ENCODE data around the gene CACNA1A.
"Not testable (repeated sequence)": the region's sequence is repeated elsewhere in the genome, so short reads cannot be mapped to it uniquely, and the experiment has no call there.

CACNA1A gene

DNA sequence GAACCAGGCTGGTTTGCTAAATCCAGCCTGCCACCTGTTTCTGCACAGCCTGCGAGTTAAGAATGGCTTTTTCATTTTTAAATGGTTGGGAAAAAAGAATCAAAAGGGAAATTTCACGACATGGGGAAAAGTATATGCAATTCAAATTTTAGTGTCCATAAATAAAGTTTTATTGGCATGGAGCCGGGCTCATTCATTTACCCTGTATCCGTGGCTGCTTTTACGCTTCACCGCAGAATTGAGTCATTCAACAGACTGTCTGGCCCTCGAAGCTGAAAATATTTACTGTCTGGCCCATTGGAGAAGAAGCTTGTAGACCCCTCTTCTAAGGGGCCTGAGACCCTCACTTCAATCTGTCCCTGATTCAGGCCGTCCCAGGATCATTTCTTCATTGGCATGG lies 329.9 kb downstream of the CACNA1A start:
- H3K9me3 ChIP-seq (replicated peaks; ENCODE audit: low read length): no peaks in the 10 kb centered on the region
- no peak overlapping the region for H3K9ac ChIP-seq (ENCODE audit: low read depth, low read length)
- no peaks in the 10 kb centered on the region for H3K36me3 ChIP-seq (ENCODE audit: insufficient read depth, low read length)
- H3K4me2 ChIP-seq (ENCODE audit: low read length): peak overlapping the region; percentile 30
- peaks cover 25% of the 10 kb centered on the region for H3K4me1 ChIP-seq (ENCODE audit: control insufficient read depth, insufficient read depth, low read length)
- no peaks in the 10 kb centered on the region for H3K27me3 ChIP-seq (ENCODE audit: control insufficient read depth, insufficient read depth, low read length)
- no peak overlapping the region for H3K4me3 ChIP-seq (ENCODE audit: low read length)

- Histone ChIP-seq H3K4me3 (ENCODE audit: low read length) (no peak overlapping the region), H3K9me3 (replicated peaks; ENCODE audit: low read length) (no peaks in the 10 kb centered on the region), H3K4me1 (ENCODE audit: control insufficient read depth, insufficient read depth, low read length) (peaks cover 41% of the 10 kb centered on the region), H3K27me3 (ENCODE audit: control insufficient read depth, insufficient read depth, low read length) (no peaks in the 10 kb centered on the region), H3K4me2 (ENCODE audit: low read length) (no peak overlapping the region), H3K36me3 (ENCODE audit: insufficient read depth, low read length) (no peaks in the 10 kb centered on the region), H3K9ac (ENCODE audit: low read depth, low read length) (no peak overlapping the region)
Observed at GRCh38 chr19:13173139-13173737, 333.0 kb downstream of the CACNA1A start.

DNA sequence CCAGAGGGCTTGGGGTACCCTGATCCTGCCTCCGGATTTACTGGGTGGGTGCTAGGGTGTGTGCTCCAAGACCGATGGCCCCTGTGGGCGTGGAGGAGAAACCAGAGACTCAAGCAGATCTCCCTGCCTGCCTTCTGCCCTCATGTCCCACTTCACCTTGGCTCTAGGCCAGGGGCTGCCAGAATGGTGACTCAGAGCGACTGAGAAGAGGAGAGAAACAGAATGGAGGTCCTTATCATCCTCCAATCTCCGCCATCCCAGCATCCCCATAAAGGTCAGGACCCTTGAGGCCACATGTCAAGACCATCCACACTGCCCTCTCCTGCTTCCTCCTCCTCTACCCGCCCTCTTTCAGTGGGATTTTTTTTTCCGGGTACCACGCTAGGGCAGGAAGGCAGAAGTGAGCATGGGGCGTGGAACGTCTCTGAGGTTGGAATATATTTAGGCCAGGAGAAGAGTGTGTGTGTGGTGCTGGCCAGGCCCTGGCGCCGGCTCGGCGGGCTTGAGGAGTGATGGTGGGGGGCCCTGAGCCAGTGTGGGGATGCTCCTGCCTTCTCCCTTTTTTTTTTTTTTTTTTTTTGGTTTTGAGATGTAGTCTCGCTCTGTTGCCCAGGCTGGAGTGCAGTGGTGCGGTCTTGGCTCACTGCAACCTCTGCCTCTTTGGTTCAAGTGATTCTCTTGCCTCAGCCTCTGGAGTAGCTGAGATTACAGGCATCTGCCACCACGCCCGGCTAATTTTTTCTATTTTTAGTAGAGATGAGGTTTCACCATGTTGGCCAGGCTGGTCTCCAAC lies 333.7 kb downstream of the CACNA1A start:
- no peaks in the 10 kb centered on the region for H3K27me3 ChIP-seq (ENCODE audit: control insufficient read depth, insufficient read depth, low read length)
- H3K36me3 ChIP-seq (ENCODE audit: insufficient read depth, low read length): no peaks in the 10 kb centered on the region
- no peaks in the 10 kb centered on the region for H3K9me3 ChIP-seq (replicated peaks; ENCODE audit: low read length)
- H3K9ac ChIP-seq (ENCODE audit: low read depth, low read length): peak overlapping the region; percentile 44
- H3K4me2 ChIP-seq (ENCODE audit: low read length): peak overlapping the region; percentile 56
- H3K4me1 ChIP-seq (ENCODE audit: control insufficient read depth, insufficient read depth, low read length): peaks cover 46% of the 10 kb centered on the region
- peak overlapping the region; percentile 25 for H3K4me3 ChIP-seq (ENCODE audit: low read length)

- no peaks in the 10 kb centered on the region for H3K27me3 ChIP-seq (ENCODE audit: control insufficient read depth, insufficient read depth, low read length)
- no peaks in the 10 kb centered on the region for H3K9me3 ChIP-seq (replicated peaks; ENCODE audit: low read length)
- H3K36me3 ChIP-seq (ENCODE audit: insufficient read depth, low read length): no peaks in the 10 kb centered on the region
- H3K4me1 ChIP-seq (ENCODE audit: control insufficient read depth, insufficient read depth, low read length): peaks cover 51% of the 10 kb centered on the region
- H3K4me3 ChIP-seq (ENCODE audit: low read length): no peak overlapping the region
- H3K9ac ChIP-seq (ENCODE audit: low read depth, low read length): no peak overlapping the region
- no peak overlapping the region for H3K4me2 ChIP-seq (ENCODE audit: low read length)
Observed at GRCh38 chr19:13171146-13171545, 335.1 kb downstream of the CACNA1A start.

DNA sequence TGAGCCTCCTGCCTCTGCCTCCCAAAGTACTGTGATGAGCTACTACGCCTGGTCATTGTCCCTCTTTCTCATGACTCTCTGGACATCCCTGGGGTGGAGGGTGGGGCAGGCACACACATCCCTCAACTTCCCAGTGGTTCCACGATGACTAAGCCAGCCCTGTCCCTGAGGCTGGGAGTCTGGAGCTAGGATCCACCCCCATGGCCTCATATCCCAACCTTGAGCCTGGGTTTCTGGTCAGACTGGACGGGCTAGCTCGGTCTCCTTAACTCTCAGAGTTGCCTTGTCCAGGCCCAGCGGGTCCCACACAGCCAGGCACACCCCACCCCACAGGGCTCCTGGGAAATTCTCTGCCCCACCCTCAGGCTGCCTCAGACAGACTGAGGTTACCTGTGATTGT lies 336.5 kb downstream of the CACNA1A start:
- Histone ChIP-seq H3K36me3 (ENCODE audit: insufficient read depth, low read length) (no peaks in the 10 kb centered on the region), H3K4me1 (ENCODE audit: control insufficient read depth, insufficient read depth, low read length) (peaks cover 52% of the 10 kb centered on the region), H3K4me2 (ENCODE audit: low read length) (no peak overlapping the region), H3K9ac (ENCODE audit: low read depth, low read length) (no peak overlapping the region), H3K9me3 (replicated peaks; ENCODE audit: low read length) (no peaks in the 10 kb centered on the region), H3K27me3 (ENCODE audit: control insufficient read depth, insufficient read depth, low read length) (no peaks in the 10 kb centered on the region), H3K4me3 (ENCODE audit: low read length) (no peak overlapping the region)

GRCh38 chr19:13166151-13166550 lies 340.1 kb downstream of the CACNA1A start:
- H3K9me3 ChIP-seq (replicated peaks; ENCODE audit: low read length); H3K4me3 ChIP-seq (ENCODE audit: low read length); H3K4me2 ChIP-seq (ENCODE audit: low read length); H3K27me3 ChIP-seq (ENCODE audit: control insufficient read depth, insufficient read depth, low read length); H3K9ac ChIP-seq (ENCODE audit: low read depth, low read length); H3K36me3 ChIP-seq (ENCODE audit: insufficient read depth, low read length): not testable (repeated sequence)
- peaks cover 61% of the 10 kb centered on the region for H3K4me1 ChIP-seq (ENCODE audit: control insufficient read depth, insufficient read depth, low read length)

- Histone ChIP-seq H3K27me3 (ENCODE audit: control insufficient read depth, insufficient read depth, low read length) (no peaks in the 10 kb centered on the region), H3K4me2 (ENCODE audit: low read length) (no peak overlapping the region), H3K9me3 (replicated peaks; ENCODE audit: low read length) (no peaks in the 10 kb centered on the region), H3K9ac (ENCODE audit: low read depth, low read length) (peak overlapping the region; percentile 49), H3K4me3 (ENCODE audit: low read length) (no peak overlapping the region), H3K4me1 (ENCODE audit: control insufficient read depth, insufficient read depth, low read length) (peaks cover 65% of the 10 kb centered on the region), H3K36me3 (ENCODE audit: insufficient read depth, low read length) (no peaks in the 10 kb centered on the region)
Observed at GRCh38 chr19:13165162-13165997, 340.9 kb downstream of the CACNA1A start.

DNA sequence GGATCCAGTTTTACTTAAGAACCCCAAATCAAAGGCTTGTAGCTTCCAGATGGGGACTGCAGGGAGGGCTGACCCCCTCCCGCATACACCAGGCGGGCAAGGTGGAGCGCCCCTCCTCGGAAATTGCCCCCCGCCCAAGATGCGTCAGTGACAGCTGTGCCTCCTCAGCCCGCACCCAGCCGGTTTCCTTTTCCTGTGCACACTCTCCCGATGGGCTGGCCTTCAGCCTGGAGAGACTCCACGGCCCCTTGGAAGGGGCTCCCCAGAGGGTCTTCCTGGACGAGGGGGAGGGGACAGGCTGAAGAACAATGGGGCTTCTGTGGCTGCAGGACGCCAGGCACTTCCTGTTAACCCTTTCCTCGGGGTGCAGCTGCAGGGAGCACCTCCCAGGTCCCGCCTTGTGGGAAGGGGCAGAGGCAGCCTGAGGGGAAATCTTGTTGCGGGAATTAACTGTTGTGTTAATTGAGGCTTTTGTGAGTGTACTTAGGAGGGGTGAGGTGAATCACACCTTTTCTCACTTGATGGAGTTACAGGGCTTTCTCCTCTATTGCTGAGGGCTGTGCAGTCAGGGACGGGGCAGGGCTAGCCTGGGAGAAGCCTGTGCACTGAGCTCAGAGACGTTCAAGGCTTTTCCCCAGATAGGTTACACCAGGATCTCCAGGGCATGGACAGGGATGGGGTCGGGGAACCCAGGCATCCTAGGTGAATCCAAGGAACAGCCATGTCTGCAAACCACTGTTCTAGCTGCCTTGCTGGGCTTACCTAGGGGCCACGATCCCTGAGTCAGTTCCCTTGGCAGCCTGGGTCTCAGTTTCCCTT lies 341.7 kb downstream of the CACNA1A start:
- Histone ChIP-seq H3K4me2 (ENCODE audit: low read length) (peak overlapping the region; percentile 83), H3K27me3 (ENCODE audit: control insufficient read depth, insufficient read depth, low read length) (no peaks in the 10 kb centered on the region), H3K4me1 (ENCODE audit: control insufficient read depth, insufficient read depth, low read length) (peaks cover 58% of the 10 kb centered on the region), H3K4me3 (ENCODE audit: low read length) (peak overlapping the region; percentile 56), H3K9ac (ENCODE audit: low read depth, low read length) (peak overlapping the region; percentile 49), H3K9me3 (replicated peaks; ENCODE audit: low read length) (no peaks in the 10 kb centered on the region), H3K36me3 (ENCODE audit: insufficient read depth, low read length) (no peaks in the 10 kb centered on the region)

DNA sequence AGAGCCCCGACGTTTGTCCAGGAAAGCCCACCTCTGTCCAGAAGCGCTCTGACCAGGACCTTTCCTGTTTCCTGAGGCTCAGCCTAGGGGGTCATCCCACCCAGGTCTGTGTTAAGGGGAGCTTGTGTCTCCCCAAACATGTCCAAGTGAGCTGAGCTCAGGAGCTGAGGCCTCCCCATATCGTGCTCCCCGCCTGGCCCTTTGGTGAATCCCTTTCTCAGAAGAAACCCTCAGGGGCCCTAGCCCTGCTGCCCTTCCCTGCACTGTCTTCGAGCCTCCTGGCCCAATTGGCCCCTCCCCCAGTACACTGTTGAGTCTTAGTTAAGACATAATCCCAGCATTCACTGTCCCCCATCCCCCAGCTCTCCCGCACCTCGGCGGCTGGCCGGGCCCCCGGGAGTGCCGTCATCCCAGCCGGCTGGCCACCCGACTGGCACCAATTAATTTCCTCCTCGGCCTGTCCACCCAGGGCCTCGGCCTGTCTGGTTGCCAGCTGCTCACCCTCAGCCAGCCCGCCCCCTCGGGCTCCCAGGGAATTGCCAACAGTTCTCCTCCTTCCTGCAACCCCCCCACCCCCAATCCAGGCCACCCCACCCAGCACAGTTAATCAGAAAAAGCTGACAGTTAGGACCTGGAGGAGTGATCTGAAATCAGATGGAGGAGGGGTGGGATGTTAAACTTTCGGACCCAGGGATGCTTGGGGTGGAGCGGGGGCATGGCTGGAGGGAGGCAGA lies 342.5 kb downstream of the CACNA1A start:
- H3K4me3 ChIP-seq (ENCODE audit: low read length): peak overlapping the region; percentile 58
- H3K9me3 ChIP-seq (replicated peaks; ENCODE audit: low read length): no peaks in the 10 kb centered on the region
- H3K27me3 ChIP-seq (ENCODE audit: control insufficient read depth, insufficient read depth, low read length): no peaks in the 10 kb centered on the region
- peaks cover 52% of the 10 kb centered on the region for H3K4me1 ChIP-seq (ENCODE audit: control insufficient read depth, insufficient read depth, low read length)
- peak overlapping the region; percentile 75 for H3K9ac ChIP-seq (ENCODE audit: low read depth, low read length)
- peak overlapping the region; percentile 83 for H3K4me2 ChIP-seq (ENCODE audit: low read length)
- H3K36me3 ChIP-seq (ENCODE audit: insufficient read depth, low read length): no peaks in the 10 kb centered on the region

DNA sequence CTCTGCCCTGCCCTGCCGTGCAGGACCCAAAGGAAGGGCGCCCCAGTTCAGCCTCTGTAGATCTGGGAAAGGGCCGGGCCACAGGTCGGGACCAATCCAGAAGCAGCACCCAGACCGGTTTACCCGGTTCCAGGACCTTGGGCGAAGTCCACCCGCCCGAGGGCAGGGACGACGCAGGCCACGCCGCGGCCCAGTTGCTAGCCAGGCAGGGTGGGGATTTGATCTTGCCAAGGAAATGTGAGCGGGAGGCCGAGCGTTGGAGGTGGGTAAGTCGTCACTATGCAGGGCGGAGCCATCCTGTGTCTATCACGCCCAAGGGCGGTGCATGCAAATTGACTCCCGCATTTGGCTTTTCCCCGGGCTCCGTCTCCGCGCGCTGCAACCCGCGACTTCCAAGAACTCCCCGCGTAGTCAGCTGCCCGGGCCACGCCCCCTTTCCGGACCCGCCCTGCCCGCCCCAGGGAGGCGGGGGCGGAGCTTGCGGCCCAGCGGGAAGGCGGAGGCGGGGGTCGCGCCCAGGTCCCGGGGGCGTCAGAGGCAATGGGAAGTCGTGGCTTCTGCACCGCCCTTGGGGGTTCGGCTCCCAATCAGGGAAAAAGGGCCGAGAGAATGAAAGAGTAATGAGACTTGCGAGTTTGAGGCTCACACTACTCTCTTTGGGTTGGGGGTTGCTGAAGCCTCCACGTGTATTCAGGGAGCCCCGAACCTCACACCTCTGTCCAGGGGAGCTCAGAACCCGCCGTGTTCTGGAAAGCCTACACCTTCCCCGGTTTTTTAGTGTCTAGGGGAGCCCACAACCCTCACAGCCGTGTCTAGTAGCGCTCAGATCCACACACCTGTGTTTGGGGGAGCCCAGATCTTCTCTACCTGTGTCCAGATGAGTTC lies 343.3 kb downstream of the CACNA1A start:
- Histone ChIP-seq H3K9ac (ENCODE audit: low read depth, low read length) (peak overlapping the region; percentile 75), H3K27me3 (ENCODE audit: control insufficient read depth, insufficient read depth, low read length) (no peaks in the 10 kb centered on the region), H3K36me3 (ENCODE audit: insufficient read depth, low read length) (no peaks in the 10 kb centered on the region), H3K9me3 (replicated peaks; ENCODE audit: low read length) (no peaks in the 10 kb centered on the region), H3K4me2 (ENCODE audit: low read length) (peak overlapping the region; percentile 83), H3K4me1 (ENCODE audit: control insufficient read depth, insufficient read depth, low read length) (peaks cover 47% of the 10 kb centered on the region), H3K4me3 (ENCODE audit: low read length) (peak overlapping the region; percentile 58)

All from skeletal muscle satellite cell (primary cell).